Measurements from ENCODE around the gene IKBKE.

GRCh38 chr1:206538086-206538770 is 68.0 kb downstream of the IKBKE start:
- no peak for TF ChIP-seq MEIS1 (CRISPR knock-in tag; IDR thresholded peaks at IDR 0.05; ENCODE audit: borderline replicate concordance)
- no peak for TF ChIP-seq CTCF (tag by site-specific recombination; IDR thresholded peaks at IDR 0.05)
- no peak for TF ChIP-seq ZNF513 (tag by site-specific recombination; IDR thresholded peaks at IDR 0.05)
- TF ChIP-seq KLF1 (tag by site-specific recombination; IDR thresholded peaks at IDR 0.05): no peak
- TF ChIP-seq ZNF362 (tag by site-specific recombination; IDR thresholded peaks at IDR 0.05): no peak
- no peak for TF ChIP-seq ZNF214 (tag by site-specific recombination; IDR thresholded peaks at IDR 0.05; ENCODE audit: borderline replicate concordance)
- TF ChIP-seq OSR2 (tag by site-specific recombination; IDR thresholded peaks at IDR 0.05): no peak
- TF ChIP-seq ZBTB6 (tag by site-specific recombination; IDR thresholded peaks at IDR 0.05): no peak
- no peak for TF ChIP-seq BCL11B (tag by site-specific recombination; IDR thresholded peaks at IDR 0.05; ENCODE audit: low read depth)
- TF ChIP-seq YY1 (tag by site-specific recombination; IDR thresholded peaks at IDR 0.05): no peak
